Panc1 (cell line): ENCODE results near the gene CRIP2. TPM values are rescaled to one million over a fixed set of nuclear protein-coding genes. Genes with fewer than 3 reads are reported as not detected.
A peak's percentile ranks its signal among the peaks of the same experiment; 100 is the strongest.

Source experiments
- ATAC-seq: fragments of 200-7000 bp; cut with Tn5 transposase; 2 replicates; pipeline ENCODE4 v1.9.1; 2020; ENCODE audit warnings: mild to moderate bottlenecking, moderate library complexity
- BruUV-seq: library from RNA; stranded (reverse); fragments of 400-500 nt; replicated peaks from 2 replicates; lab custom pipeline; 2021; lab: Mats Ljungman, UMichigan
- CTCF ChIA-PET: fragments of 300-600 bp; sonication (Branson Sonifier 250); formaldehyde crosslinking; loops from one replicate; lab custom pipeline; 2022; ENCODE audit warnings: antibody characterized with exemption; lab: Charles Lee
- POLR2A ChIA-PET: fragments of 300-600 bp; sonication (Branson Sonifier 250); formaldehyde crosslinking; loops from one replicate; lab custom pipeline; 2022; ENCODE audit warnings: antibody characterized with exemption; lab: Charles Lee
- DNase-seq: peaks from one replicate; pipeline ENCODE4 v3.0.0-alpha.2; 2010; ENCODE audit warnings: low read depth, low spot score
- H3K27ac ChIP-seq: 2 replicates; pipeline ENCODE4 v1.5.1; 2011; ENCODE audit warnings: mild to moderate bottlenecking, low read length, inconsistent platforms
- H3K27me3 ChIP-seq: fragments of 200-500 bp; sonication (Bioruptor generic); 2 replicates; pipeline ENCODE4 v1.6.0; 2014; ENCODE audit warnings: low read length, inconsistent platforms; ENCODE audit not compliant: control insufficient read depth, insufficient read depth
- H3K36me3 ChIP-seq: fragments of 200-500 bp; sonication (Bioruptor generic); 2 replicates; pipeline ENCODE4 v1.5.1; 2014; ENCODE audit warnings: inconsistent platforms, mild to moderate bottlenecking, low read length, moderate library complexity; ENCODE audit not compliant: control insufficient read depth, insufficient read depth
- H3K4me1 ChIP-seq: 2 replicates; pipeline ENCODE4 v1.5.1; 2011; ENCODE audit warnings: inconsistent platforms, mild to moderate bottlenecking, low read length, moderate library complexity; ENCODE audit not compliant: control insufficient read depth, insufficient read depth
- H3K4me3 ChIP-seq, 2 experiments: 2 replicates each; pipeline ENCODE4 v1.5.1; 2011 to 2012; ENCODE audit warnings: low read depth in 2 of 2, low read length in 2 of 2, mild to moderate bottlenecking in 2 of 2, inconsistent platforms in 1 of 2, moderate library complexity in 1 of 2
- H3K9me3 ChIP-seq: fragments of 200-500 bp; sonication (Bioruptor generic); 2 replicates; pipeline ENCODE4 v1.5.1; 2014; ENCODE audit warnings: low read depth, mild to moderate bottlenecking, inconsistent platforms, low read length, moderate library complexity; ENCODE audit not compliant: control insufficient read depth, insufficient read depth
- POLR2AphosphoS5 ChIP-seq: IDR thresholded peaks from 2 replicates; pipeline ENCODE4 v1.6.1; 2012; ENCODE audit warnings: mild to moderate bottlenecking, low read depth, low read length, moderate library complexity
- SIN3A ChIP-seq: IDR thresholded peaks from 2 replicates; pipeline ENCODE4 v1.6.1; 2012; ENCODE audit warnings: low read depth, mild to moderate bottlenecking, low read length, moderate library complexity, borderline replicate concordance; ENCODE audit not compliant: insufficient read depth
- TCF7L2 ChIP-seq: IDR thresholded peaks from 2 replicates; pipeline ENCODE4 v1.6.1; 2011; ENCODE audit warnings: mild to moderate bottlenecking, low read depth, low read length, inconsistent platforms
- in situ Hi-C: cut with HindIII; loops from 2 replicates; pipeline ENCODE4 v1.10.0; 2016; ENCODE audit warnings: low sequenced_read_pairs, low pct_unique_long_range_greater_than_20kb
- intact Hi-C: fragments of 100-400 bp; cut with micrococcal nuclease; formaldehyde crosslinking; loops from one replicate; pipeline ENCODE4 v1.10.0; 2022; ENCODE audit not compliant: unreplicated experiment
- total RNA-seq: library from RNA; stranded (reverse); gene quantifications from one replicate; pipeline ENCODE4 v1.2.1, GENCODE V29; 2021; ENCODE audit not compliant: unreplicated experiment
- TF ChIP-seq, protein P1 (sequence below): fragments of 450-650 bp; IDR thresholded peaks from 2 replicates; pipeline ENCODE4 v1.5.1; 2017; ENCODE audit warnings: mild to moderate bottlenecking
- TF ChIP-seq, protein P2 (sequence below), 2 experiments: IDR thresholded peaks; 2 replicates each; pipeline ENCODE4 v1.6.1; 2011 to 2012; ENCODE audit warnings: low read depth in 2 of 2, control low read depth in 1 of 2, low read length in 1 of 2, mild to moderate bottlenecking in 1 of 2, moderate library complexity in 1 of 2; ENCODE audit not compliant: insufficient read depth in 1 of 2

Gene CRIP2
- total RNA-seq, 1 experiment from 2014 or later, result 280 TPM

- Histone ChIP-seq H3K9me3 (no peaks in the 10 kb centered on the region), H3K36me3 (no peaks in the 10 kb centered on the region), H3K4me1 (peaks cover 3% of the 10 kb centered on the region; the same call in 1 of the 2 replicates), H3K27ac (no peak overlapping the region), H3K4me3 (no peak overlapping the region), H3K27me3 (no peaks in the 10 kb centered on the region)
- no peak for DNase-seq
- TF ChIP-seq POLR2AphosphoS5 (no peak), TCF7L2 (no peak), SIN3A (no peak)
- TF ChIP-seq, protein P1, sequence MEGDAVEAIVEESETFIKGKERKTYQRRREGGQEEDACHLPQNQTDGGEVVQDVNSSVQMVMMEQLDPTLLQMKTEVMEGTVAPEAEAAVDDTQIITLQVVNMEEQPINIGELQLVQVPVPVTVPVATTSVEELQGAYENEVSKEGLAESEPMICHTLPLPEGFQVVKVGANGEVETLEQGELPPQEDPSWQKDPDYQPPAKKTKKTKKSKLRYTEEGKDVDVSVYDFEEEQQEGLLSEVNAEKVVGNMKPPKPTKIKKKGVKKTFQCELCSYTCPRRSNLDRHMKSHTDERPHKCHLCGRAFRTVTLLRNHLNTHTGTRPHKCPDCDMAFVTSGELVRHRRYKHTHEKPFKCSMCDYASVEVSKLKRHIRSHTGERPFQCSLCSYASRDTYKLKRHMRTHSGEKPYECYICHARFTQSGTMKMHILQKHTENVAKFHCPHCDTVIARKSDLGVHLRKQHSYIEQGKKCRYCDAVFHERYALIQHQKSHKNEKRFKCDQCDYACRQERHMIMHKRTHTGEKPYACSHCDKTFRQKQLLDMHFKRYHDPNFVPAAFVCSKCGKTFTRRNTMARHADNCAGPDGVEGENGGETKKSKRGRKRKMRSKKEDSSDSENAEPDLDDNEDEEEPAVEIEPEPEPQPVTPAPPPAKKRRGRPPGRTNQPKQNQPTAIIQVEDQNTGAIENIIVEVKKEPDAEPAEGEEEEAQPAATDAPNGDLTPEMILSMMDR, result no peak
- TF ChIP-seq, protein P2, sequence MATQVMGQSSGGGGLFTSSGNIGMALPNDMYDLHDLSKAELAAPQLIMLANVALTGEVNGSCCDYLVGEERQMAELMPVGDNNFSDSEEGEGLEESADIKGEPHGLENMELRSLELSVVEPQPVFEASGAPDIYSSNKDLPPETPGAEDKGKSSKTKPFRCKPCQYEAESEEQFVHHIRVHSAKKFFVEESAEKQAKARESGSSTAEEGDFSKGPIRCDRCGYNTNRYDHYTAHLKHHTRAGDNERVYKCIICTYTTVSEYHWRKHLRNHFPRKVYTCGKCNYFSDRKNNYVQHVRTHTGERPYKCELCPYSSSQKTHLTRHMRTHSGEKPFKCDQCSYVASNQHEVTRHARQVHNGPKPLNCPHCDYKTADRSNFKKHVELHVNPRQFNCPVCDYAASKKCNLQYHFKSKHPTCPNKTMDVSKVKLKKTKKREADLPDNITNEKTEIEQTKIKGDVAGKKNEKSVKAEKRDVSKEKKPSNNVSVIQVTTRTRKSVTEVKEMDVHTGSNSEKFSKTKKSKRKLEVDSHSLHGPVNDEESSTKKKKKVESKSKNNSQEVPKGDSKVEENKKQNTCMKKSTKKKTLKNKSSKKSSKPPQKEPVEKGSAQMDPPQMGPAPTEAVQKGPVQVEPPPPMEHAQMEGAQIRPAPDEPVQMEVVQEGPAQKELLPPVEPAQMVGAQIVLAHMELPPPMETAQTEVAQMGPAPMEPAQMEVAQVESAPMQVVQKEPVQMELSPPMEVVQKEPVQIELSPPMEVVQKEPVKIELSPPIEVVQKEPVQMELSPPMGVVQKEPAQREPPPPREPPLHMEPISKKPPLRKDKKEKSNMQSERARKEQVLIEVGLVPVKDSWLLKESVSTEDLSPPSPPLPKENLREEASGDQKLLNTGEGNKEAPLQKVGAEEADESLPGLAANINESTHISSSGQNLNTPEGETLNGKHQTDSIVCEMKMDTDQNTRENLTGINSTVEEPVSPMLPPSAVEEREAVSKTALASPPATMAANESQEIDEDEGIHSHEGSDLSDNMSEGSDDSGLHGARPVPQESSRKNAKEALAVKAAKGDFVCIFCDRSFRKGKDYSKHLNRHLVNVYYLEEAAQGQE (IDR thresholded peaks at IDR 0.05; ENCODE audit: insufficient read depth in 1 of 2, low read depth in 2 of 2, low read length in 1 of 2), result no peak
- in situ Hi-C loops, result no loop called here
- BruUV-seq, result no TSS peak
- ChIA-PET CTCF (no interaction called here), POLR2A (no interaction called here)
- ATAC-seq, result no peak
- intact Hi-C loops, result no loop called here
Observed at GRCh38 chr14:105433161-105433605, 41.4 kb upstream of the CRIP2 start.

- in situ Hi-C loops (no loop called here), intact Hi-C loops (no loop called here)
- Histone ChIP-seq H3K9me3 (no peaks in the 10 kb centered on the region), H3K36me3 (no peaks in the 10 kb centered on the region), H3K27ac (no peak overlapping the region), H3K4me3 (no peak overlapping the region), H3K27me3 (no peaks in the 10 kb centered on the region), H3K4me1 (no peaks in the 10 kb centered on the region)
- no peak for ATAC-seq
- TF ChIP-seq SIN3A (no peak), POLR2AphosphoS5 (no peak), TCF7L2 (no peak)
- TF ChIP-seq, protein P1, result no peak
- TF ChIP-seq, protein P2 (IDR thresholded peaks at IDR 0.05; ENCODE audit: insufficient read depth in 1 of 2, low read depth in 2 of 2, low read length in 1 of 2), result no peak
- CTCF ChIA-PET, result no interaction called here
- DNase-seq, result no peak
- TSS peak; percentile 38 for BruUV-seq
- POLR2A ChIA-PET, result no interaction called here
Observed at GRCh38 chr14:105436402-105436801, 38.2 kb upstream of the CRIP2 start.
